WTC11 (cell line): ENCODE results near the gene OR4F15. TPM values are rescaled to one million over a fixed set of nuclear protein-coding genes. Genes with fewer than 3 reads are reported as not detected.

Source experiments
- ATAC-seq: fragments of 200-7000 bp; cut with Tn5 transposase; 2 replicates; pipeline ENCODE4 v1.10.0; 2021; ENCODE audit warnings: mild to moderate bottlenecking, moderate library complexity
- CTCF ChIA-PET: fragments of 300-600 bp; sonication (Branson Sonifier 250); formaldehyde crosslinking; loops from one replicate; lab custom pipeline; 2021; ENCODE audit warnings: antibody characterized with exemption; lab: Charles Lee
- POLR2A ChIA-PET: fragments of 350-600 bp; sonication (Branson Sonifier 250); formaldehyde crosslinking; loops from one replicate; lab custom pipeline; 2021; ENCODE audit warnings: antibody characterized with exemption; lab: Charles Lee
- DNase-seq: peaks from one replicate; pipeline ENCODE4 v3.0.0; 2021; ENCODE audit warnings: low spot score
- H3K27ac Mint-ChIP-seq: 2 replicates; pipeline ENCODE4 v1.8.0; 2021; ENCODE audit warnings: mixed read lengths
- H3K27me3 Mint-ChIP-seq: 2 replicates; pipeline ENCODE4 v1.8.0; 2021; ENCODE audit warnings: low read depth, mild to moderate bottlenecking, moderate library complexity, mixed read lengths
- H3K36me3 Mint-ChIP-seq: 2 replicates; pipeline ENCODE4 v1.8.0; 2021; ENCODE audit warnings: mixed read lengths
- H3K4me1 Mint-ChIP-seq: 2 replicates; pipeline ENCODE4 v1.8.0; 2022; ENCODE audit warnings: mixed read lengths
- H3K4me3 Mint-ChIP-seq: 2 replicates; pipeline ENCODE4 v1.8.0; 2021; ENCODE audit warnings: mild to moderate bottlenecking, moderate library complexity, mixed read lengths
- H3K9me3 Mint-ChIP-seq: 2 replicates; pipeline ENCODE4 v1.8.0; 2021; ENCODE audit warnings: mixed read lengths
- AR ChIP-seq: fragments of 250-450 bp; sonication (Bioruptor Pico); IDR thresholded peaks from 2 replicates; pipeline ENCODE4 v1.9.0; 2021; ENCODE audit warnings: mild to moderate bottlenecking
- CREB1 ChIP-seq: sonication (generic); formaldehyde crosslinking; IDR thresholded peaks from 2 replicates; pipeline ENCODE4 v1.8.0; 2023; ENCODE audit warnings: mild to moderate bottlenecking, missing genetic modification reagents
- CREM ChIP-seq: sonication (generic); formaldehyde crosslinking; IDR thresholded peaks from 2 replicates; pipeline ENCODE4 v1.8.1; 2022; ENCODE audit warnings: mild to moderate bottlenecking, missing genetic modification reagents, moderate library complexity
- E2F4 ChIP-seq: sonication (generic); formaldehyde crosslinking; IDR thresholded peaks from 2 replicates; pipeline ENCODE4 v1.8.1; 2022; ENCODE audit warnings: low read depth, mild to moderate bottlenecking, moderate library complexity, missing genetic modification reagents, borderline replicate concordance
- FOXJ3 ChIP-seq: sonication (generic); formaldehyde crosslinking; IDR thresholded peaks from 2 replicates; pipeline ENCODE4 v1.9.0; 2021; ENCODE audit warnings: missing genetic modification reagents, mild to moderate bottlenecking, borderline replicate concordance
- FOXP4 ChIP-seq: sonication (generic); formaldehyde crosslinking; IDR thresholded peaks from 2 replicates; pipeline ENCODE4 v1.8.0; 2022; ENCODE audit warnings: mild to moderate bottlenecking, missing genetic modification reagents
- GABPB1 ChIP-seq: sonication (generic); formaldehyde crosslinking; IDR thresholded peaks from 2 replicates; pipeline ENCODE4 v1.8.1; 2023; ENCODE audit warnings: mild to moderate bottlenecking, missing genetic modification reagents
- GRHL2 ChIP-seq: fragments of 250-450 bp; sonication (Bioruptor Pico); IDR thresholded peaks from 2 replicates; pipeline ENCODE4 v1.8.0; 2022; ENCODE audit warnings: mild to moderate bottlenecking, moderate library complexity; ENCODE audit not compliant: insufficient replicate concordance, severe bottlenecking
- GTF2I ChIP-seq: fragments of 250-450 bp; sonication (Bioruptor Pico); conservative IDR thresholded peaks from 2 replicates; pipeline ENCODE4 v1.4.0; 2021; ENCODE audit warnings: mild to moderate bottlenecking
- IRF2 ChIP-seq: sonication (generic); formaldehyde crosslinking; IDR thresholded peaks from 2 replicates; pipeline ENCODE4 v1.8.0; 2022; ENCODE audit warnings: low read depth, missing genetic modification reagents, borderline replicate concordance
- NFYB ChIP-seq: sonication (generic); formaldehyde crosslinking; conservative IDR thresholded peaks from 2 replicates; pipeline ENCODE4 v1.8.0; 2022; ENCODE audit warnings: low read depth, missing genetic modification reagents
- NR1H2 ChIP-seq: sonication (generic); formaldehyde crosslinking; IDR thresholded peaks from 2 replicates; pipeline ENCODE4 v1.9.0; 2021; ENCODE audit warnings: mild to moderate bottlenecking, moderate library complexity, missing genetic modification reagents
- NR2C2 ChIP-seq: sonication (generic); formaldehyde crosslinking; IDR thresholded peaks from 2 replicates; pipeline ENCODE4 v1.8.0; 2022; ENCODE audit warnings: mild to moderate bottlenecking, missing genetic modification reagents
- SP1 ChIP-seq: sonication (generic); formaldehyde crosslinking; conservative IDR thresholded peaks from 2 replicates; pipeline ENCODE4 v1.8.1; 2022; ENCODE audit warnings: missing genetic modification reagents
- STAT6 ChIP-seq: sonication (generic); formaldehyde crosslinking; conservative IDR thresholded peaks from 2 replicates; pipeline ENCODE4 v1.8.1; 2023; ENCODE audit warnings: mild to moderate bottlenecking, low read depth, missing genetic modification reagents, moderate library complexity
- USF1 ChIP-seq: sonication (generic); formaldehyde crosslinking; IDR thresholded peaks from 2 replicates; pipeline ENCODE4 v1.8.0; 2022; ENCODE audit warnings: mild to moderate bottlenecking, missing genetic modification reagents
- ZBTB43 ChIP-seq: sonication (generic); formaldehyde crosslinking; IDR thresholded peaks from 2 replicates; pipeline ENCODE4 v1.8.1; 2023; ENCODE audit warnings: mild to moderate bottlenecking, missing genetic modification reagents
- ZMAT4 ChIP-seq: fragments of 250-450 bp; sonication (Bioruptor Pico); IDR thresholded peaks from 2 replicates; pipeline ENCODE4 v1.9.0; 2021; ENCODE audit warnings: mild to moderate bottlenecking
- ZSCAN18 ChIP-seq: fragments of 250-450 bp; sonication (Bioruptor Pico); IDR thresholded peaks from 2 replicates; pipeline ENCODE4 v2.1.2; 2022; ENCODE audit warnings: mild to moderate bottlenecking, moderate library complexity
- total RNA-seq: library from RNA; stranded (reverse); gene quantifications from 3 replicates; pipeline ENCODE4 v1.2.3, GENCODE V29; 2021

Gene OR4F15
- total RNA-seq, 1 experiment from 2014 or later, result not detected

- peaks cover 5% of the 10 kb centered on the region; the same call in 1 of the 2 replicates for H3K4me1 Mint-ChIP-seq
- H3K27ac Mint-ChIP-seq, result no peak overlapping the region
- 0 out of 2 replicates have a peak, but pooled peaks cover 4% of the 10 kb centered on the region for H3K9me3 Mint-ChIP-seq
- DNase-seq, result no peak
- no peaks in the 10 kb centered on the region for H3K27me3 Mint-ChIP-seq
- ATAC-seq, result no peak
- no peak overlapping the region for H3K4me3 Mint-ChIP-seq
- POLR2A ChIA-PET, result no interaction called here
- TF ChIP-seq AR (CRISPR knock-in tag) (no peak), SP1 (CRISPR knock-in tag) (no peak), NFYB (CRISPR knock-in tag) (no peak), STAT6 (no peak), ZMAT4 (CRISPR knock-in tag) (no peak), FOXJ3 (CRISPR knock-in tag) (no peak), NR1H2 (CRISPR knock-in tag) (no peak), ZBTB43 (no peak), GABPB1 (no peak), GTF2I (no peak), FOXP4 (no peak), E2F4 (CRISPR knock-in tag) (no peak), IRF2 (no peak), NR2C2 (CRISPR knock-in tag) (no peak), USF1 (CRISPR knock-in tag) (no peak), CREB1 (CRISPR knock-in tag) (no peak), ZSCAN18 (CRISPR knock-in tag) (no peak), CREM (CRISPR knock-in tag) (no peak), GRHL2 (no peak)
- no peaks in the 10 kb centered on the region for H3K36me3 Mint-ChIP-seq
- CTCF ChIA-PET, result no interaction called here
Observed at GRCh38 chr15:101841656-101842055, 29.7 kb downstream of the OR4F15 start.
